ENCODE results near the gene SKI. TPM values are rescaled to one million over a fixed set of nuclear protein-coding genes. Genes with fewer than 3 reads are reported as not detected.

SKI gene
- total RNA-seq, 1 donor from 2014 or later = 13.5 TPM

GRCh38 chr1:2354511-2355372 is 126.6 kb downstream of the SKI start:
- DNase-seq (ENCODE audit: low read depth) = no peak
- no peak overlapping the region for H3K4me3 ChIP-seq (ENCODE audit: low read depth, low read length)
- TF ChIP-seq, protein P1, sequence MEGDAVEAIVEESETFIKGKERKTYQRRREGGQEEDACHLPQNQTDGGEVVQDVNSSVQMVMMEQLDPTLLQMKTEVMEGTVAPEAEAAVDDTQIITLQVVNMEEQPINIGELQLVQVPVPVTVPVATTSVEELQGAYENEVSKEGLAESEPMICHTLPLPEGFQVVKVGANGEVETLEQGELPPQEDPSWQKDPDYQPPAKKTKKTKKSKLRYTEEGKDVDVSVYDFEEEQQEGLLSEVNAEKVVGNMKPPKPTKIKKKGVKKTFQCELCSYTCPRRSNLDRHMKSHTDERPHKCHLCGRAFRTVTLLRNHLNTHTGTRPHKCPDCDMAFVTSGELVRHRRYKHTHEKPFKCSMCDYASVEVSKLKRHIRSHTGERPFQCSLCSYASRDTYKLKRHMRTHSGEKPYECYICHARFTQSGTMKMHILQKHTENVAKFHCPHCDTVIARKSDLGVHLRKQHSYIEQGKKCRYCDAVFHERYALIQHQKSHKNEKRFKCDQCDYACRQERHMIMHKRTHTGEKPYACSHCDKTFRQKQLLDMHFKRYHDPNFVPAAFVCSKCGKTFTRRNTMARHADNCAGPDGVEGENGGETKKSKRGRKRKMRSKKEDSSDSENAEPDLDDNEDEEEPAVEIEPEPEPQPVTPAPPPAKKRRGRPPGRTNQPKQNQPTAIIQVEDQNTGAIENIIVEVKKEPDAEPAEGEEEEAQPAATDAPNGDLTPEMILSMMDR (conservative IDR thresholded peaks at IDR 0.05; ENCODE audit: low read depth, low read length) = no peak

GRCh38 chr1:2355373-2356261 is 127.5 kb downstream of the SKI start:
- no peak for DNase-seq (ENCODE audit: low read depth)
- TF ChIP-seq, protein P1 (conservative IDR thresholded peaks at IDR 0.05; ENCODE audit: low read depth, low read length) = no peak
- H3K4me3 ChIP-seq (ENCODE audit: low read depth, low read length) = no peak overlapping the region

- TF ChIP-seq, protein P1 (conservative IDR thresholded peaks at IDR 0.05; ENCODE audit: low read depth, low read length) = no peak
- DNase-seq (ENCODE audit: low read depth) = no peak
Observed at GRCh38 chr1:2356401-2356800, 128.3 kb downstream of the SKI start.

DNA sequence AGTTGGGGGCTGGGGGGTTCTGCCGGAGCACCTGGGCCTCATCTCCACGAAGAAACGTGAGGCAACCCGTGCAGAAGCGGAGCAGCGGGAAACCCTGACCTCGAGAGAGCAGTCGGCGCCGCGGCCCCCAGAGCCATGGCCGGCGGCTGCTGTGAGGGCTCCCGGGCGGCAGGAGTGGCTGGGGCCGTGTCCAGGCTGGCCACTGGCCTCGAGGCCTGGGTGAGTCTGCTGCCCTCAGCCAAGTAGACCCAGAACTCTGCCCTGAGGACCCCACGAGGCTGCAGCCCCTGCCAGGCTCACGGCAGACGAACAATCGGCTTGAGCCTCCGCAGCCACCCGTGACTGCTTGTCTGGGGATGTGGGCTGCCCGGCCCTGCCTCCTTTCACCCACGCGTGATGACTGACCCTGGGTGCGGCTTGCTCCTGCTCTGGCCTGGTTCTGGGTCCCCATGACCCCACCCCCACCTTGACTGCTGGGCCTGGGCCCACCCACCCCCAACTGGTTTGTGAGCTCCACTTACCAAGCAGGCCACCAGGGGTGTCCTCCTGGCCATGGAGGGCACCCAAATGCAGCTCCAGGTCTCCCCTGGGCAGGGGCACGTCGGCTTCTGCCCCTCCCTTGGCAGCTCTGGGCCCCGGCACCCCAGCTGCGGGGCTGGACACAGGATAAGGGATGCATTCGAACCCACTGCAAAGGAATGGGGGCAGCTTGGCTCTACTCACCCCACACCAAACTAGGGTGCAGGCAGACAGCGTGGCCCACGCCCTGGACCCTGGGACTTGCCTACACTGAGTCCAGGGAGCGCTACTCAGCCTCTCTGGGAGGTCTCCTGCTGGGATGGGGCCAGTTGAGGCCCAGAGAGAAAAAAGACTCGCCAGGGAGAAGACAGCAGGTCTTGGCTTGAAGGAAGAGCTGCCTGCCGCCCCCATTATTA is 129.1 kb downstream of the SKI start:
- TF ChIP-seq, protein P1 (conservative IDR thresholded peaks at IDR 0.05; ENCODE audit: low read depth, low read length) = no peak
- H3K4me3 ChIP-seq (ENCODE audit: low read depth, low read length) = no peak overlapping the region
- no peak for DNase-seq (ENCODE audit: low read depth)

More at GRCh38 chr1:2356401-2356800, 128.3 kb downstream of the SKI start:
- no peak overlapping the region for H3K4me3 ChIP-seq (ENCODE audit: low read depth, low read length)

- TF ChIP-seq, protein P1 (conservative IDR thresholded peaks at IDR 0.05; ENCODE audit: low read depth, low read length) = no peak
- H3K4me3 ChIP-seq (ENCODE audit: low read depth, low read length) = no peak overlapping the region
- DNase-seq (ENCODE audit: low read depth) = no peak
Observed at GRCh38 chr1:2358072-2358471, 130.0 kb downstream of the SKI start.

All from epithelial cell of proximal tubule (primary cell).